Central memory CD4-positive, alpha-beta T cell (primary cell): ENCODE data around the gene CHPF2.

Source experiments
- DNase-seq: peaks from one replicate; pipeline ENCODE4 v3.0.0; 2022

Gene CHPF2

GRCh38 chr7:151271699-151272355 is 39.5 kb downstream of the CHPF2 start:
- DNase-seq = no peak

DNA sequence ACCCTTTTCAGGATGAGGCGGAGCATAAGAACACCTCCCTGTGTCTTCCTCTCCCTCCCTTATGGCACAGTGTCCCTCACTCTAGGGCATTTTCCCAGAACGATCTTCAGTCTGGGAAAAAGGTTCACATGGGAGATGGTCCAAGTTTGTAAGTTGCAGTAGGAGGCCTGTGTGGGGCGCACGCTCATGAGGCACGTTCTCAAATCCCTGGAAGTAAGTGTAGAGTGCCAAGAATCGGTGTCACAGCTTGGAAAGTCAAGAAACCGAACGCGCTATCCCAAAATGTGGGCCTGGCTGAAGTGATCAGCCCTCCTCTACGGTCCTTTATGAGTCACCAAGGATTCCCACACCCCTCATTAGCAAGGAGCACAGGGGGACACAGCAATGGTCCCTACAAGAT is 40.1 kb downstream of the CHPF2 start:
- no peak for DNase-seq

GRCh38 chr7:151272877-151273276 is 40.6 kb downstream of the CHPF2 start:
- no peak for DNase-seq

DNA sequence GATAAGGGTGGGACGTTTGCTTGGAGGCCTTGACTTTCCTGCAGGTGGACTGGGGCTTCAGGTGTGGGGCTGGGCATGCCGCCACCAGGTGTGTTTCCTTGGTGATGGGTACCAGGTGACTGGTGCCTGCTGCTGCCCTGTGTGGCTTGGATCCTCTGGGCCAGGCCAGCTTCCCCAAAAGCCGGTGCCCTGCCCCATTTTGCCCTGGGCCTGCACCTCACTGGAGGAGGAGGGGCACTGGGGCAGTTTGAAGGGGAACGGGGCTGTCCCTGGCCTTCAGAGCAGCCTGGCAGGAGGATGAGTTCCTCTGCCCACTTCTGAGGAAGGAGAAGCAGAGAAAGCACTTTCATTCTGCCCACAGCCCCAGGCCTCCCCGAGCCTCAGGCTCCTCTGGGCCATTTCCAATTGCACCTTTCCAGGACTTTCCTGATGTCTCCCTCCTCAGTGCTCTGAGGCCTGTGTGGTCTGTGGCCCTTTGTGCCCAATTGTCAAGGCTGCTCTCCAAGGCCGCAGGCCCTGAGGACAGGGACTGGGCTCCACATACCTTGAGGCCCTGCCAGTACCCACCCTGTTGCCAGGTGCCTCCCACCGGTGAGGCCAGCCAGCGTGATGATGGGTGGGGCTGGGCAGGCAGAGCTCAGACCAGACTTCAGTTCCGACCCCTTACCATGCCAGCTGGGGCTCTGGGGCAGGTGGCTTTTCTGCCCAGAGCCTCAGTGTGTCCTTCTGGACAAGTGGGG is 41.5 kb downstream of the CHPF2 start:
- no peak for DNase-seq

DNA sequence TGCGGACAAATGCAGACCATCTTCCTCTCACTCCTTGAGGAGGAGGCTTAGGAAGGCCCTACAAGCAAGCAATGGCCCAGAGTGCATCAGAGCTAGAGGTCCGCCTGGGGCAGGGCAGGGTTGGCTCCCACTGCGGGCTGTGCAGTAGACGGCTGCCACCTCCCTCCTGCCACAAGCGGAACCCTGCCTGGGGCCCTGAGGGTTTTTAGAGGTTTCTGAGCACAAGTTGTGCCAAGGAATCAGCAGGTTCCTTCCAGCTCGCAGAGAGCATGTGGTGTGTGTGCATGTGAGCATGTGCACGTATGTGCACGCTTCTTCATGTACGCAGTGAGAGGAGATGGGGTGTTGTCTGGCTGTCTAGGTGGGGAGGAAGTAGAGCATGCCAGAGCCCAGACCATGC is 42.1 kb downstream of the CHPF2 start:
- DNase-seq = no peak

DNA sequence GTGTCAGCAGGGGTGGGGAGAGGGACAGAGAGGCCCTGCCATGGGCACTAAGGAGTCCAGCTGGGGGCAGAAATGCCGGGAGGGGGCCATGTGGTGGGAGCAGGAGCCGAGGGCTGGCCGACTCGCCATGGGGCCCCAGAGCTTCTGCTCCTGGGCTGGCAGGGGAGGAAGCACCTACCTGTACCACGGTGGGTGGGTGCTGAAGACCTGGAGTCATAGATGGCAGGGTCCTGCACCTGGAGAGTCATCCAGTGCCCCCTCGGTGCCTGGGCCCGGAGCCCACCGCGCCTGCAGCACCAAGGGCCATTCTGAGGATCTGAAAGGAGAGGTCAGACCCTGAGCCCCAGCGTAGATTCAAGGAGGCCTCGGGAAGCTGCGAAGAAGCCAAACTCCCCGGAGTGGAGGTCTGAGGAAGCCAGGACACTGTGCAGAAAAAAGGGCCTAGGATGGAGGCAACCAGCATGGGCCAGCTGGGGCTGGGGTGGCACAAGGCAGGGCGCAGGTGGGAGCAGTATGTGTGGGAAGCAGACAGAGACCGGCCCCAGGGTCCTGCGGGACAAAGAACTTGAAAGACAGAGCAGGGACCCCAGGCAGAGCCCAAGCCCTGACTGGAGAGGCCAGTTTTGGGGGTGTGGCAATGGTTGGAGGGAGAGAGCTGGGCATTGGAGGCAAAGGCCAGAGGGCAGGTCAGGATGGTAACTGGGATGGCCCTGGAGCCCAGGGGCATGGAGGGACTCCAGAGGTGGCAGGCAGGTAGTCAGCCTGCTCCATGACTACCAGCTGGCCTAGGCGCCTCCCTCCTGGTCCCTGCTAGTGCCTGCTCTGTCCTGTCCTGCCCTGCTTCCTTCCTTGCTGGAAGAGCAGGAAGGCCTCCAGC is 42.9 kb downstream of the CHPF2 start:
- DNase-seq = no peak

DNA sequence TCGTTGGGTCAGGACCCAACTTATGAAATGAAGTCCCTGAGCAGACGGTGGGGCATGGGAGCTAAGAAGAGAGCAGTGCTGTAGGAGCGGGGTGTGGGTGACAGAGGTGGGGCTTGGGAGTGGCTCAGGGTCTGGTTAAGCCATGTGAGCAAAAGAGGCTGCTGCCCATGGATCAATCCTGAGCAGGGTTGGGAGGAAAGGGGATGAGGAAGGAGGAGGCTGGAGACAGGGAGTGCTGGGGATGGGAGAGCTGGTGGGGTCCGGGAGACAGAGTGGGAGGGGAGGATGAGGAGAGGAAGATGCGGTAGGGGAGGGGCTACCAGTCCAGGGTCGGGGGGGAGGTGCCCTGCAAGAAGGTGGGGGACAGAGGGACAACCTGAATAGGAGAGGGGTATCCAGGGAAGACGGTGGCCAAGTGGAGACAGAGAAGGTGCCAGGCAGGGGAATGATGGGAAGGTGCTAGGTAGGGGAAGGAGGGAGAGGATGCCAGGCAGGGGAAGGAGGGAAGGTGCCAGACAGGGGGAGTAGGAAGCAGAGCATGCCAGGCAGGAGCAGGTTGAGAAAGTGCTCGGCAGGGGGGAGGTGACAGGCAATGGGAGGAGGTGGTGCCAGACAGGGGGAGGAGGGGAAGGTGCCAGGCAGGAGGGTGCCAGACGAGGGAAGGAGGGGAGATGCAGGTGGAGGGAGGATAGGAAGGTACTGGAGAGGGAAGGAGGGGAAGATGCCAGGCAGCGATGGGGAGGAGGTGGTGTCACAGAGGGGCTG is 43.7 kb downstream of the CHPF2 start:
- no peak for DNase-seq

DNA sequence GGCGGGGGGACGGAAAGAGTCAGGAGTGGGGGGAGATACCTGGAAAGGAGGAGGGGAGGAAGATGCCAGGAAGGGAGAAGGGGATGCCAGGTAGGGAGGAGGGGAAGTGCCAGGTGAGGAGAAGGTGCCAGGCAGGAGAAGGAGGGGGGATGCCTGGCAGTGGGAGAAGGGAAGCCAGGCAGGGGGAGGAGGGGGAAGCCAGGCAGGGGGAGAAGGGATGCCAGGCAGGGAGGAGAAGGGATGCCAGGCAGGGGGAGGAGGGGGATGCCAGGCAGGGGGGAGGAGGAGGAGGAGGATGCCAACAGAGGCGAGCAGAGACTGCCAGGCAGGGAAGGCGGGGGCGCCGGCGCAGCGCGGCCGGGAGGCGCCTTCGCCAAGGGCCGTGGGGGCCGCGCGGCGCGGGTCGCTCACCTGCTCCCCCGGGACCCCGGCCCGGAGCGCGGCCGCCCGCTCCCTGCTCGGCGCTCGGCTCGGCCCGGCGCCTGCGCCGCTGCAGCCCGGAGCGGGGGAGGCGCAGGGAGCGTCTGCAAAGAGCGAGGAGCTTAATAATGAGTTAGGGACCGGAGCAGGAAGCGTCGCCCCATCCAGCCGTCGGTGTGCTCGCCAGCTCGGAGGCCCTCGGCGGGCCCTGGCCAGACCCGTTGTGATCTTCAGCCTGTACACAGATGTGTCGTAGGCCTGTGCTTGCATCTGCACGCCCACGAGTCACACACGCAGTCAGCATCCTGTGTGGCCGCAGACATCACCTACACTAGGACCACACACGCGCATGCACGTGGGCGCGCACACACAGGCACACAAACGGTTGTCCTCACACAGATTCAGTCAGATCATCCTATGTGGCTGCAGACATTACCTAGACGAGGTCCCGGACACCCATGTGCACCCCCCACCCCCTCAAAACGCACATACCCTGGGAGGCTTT is 44.6 kb downstream of the CHPF2 start:
- DNase-seq = peak; percentile 48

DNA sequence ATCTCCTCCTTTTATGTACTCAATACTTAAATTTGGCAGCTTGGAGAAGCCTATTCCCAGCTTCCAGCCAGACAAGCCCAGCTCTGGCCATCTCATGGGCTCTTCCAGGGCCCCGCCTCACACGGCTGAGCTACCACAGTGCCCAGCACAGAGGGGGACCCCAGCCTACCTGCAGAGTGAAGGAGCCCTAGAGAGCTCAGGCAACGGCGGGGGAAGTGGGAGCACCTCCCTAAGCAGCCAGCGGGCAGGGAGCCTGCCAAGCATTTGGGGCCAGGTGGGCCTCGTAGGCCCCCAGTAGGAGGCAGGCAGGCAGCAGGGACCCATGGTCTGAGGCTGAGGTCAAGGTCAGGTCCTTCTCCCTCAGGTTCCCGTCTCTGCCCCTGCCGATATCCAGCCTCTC is 45.3 kb downstream of the CHPF2 start:
- DNase-seq = no peak

DNA sequence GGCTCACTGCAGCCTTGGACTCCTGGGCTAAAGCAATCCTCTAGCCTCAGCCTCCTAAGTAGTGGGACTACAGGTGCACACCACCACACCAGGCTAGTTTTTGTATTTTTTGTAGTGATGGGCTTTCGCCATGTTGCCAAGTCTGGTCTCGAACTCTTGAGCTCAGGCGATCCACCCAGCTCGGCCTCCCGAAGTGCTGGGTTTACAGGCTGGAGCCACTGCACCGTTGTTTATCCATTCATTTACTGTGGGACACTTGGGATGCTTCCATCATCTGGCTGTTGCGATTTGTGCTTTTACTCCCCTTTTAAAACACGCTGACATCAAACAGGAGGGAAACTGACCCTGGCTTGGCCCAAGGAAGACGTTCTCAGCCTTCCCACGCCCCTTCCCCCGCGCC is 46.7 kb downstream of the CHPF2 start:
- DNase-seq = no peak

- DNase-seq = no peak
These were observed 47.6 kb downstream of the CHPF2 start for GRCh38 chr7:151279868-151280267.

GRCh38 chr7:151280388-151281019 is 48.2 kb downstream of the CHPF2 start:
- DNase-seq = no peak

DNA sequence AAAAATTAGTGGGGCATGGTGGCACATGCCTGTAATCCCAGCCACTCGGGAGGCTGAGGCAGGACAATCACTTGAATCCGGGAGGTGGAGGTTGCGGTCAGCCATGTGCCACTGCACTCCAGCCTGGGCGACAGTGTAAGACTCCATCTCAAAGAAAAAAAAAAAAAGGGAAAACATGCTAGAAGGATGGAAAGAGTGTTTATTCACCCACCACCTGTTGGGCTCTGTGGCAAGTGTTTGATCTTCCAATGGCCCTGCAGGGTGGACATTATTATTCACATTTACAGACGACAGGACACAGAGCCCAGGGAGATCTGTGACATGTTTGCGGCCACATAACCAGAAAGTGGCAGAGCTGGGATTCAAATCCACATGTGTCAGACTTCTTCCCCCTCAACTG is 49.4 kb downstream of the CHPF2 start:
- DNase-seq = no peak

GRCh38 chr7:151282111-151282510 is 49.8 kb downstream of the CHPF2 start:
- no peak for DNase-seq

DNA sequence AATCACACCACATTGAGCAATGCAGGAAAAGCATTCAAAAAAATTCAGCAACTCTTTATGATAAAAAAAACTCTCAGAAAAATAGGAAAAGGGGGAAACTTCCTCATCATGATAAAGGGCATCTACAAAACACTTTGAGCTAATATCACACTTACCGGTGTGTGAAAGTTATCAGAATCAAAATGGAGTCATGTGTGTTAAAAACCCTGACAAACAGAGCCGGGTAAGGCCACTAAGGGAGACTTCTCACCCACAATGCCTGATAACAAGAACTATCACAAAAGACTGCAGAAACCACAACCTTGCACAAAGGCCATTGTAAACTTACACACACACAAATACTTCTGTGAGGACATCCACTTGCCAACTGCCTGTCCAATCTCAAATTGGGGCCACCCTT is 51.0 kb downstream of the CHPF2 start:
- DNase-seq = no peak

GRCh38 chr7:151286148-151286547 is 53.9 kb downstream of the CHPF2 start:
- no peak for DNase-seq
